A673 (cell line): ENCODE data around the gene SCD. TPM values are rescaled to one million over a fixed set of nuclear protein-coding genes. Genes with fewer than 3 reads are reported as not detected.
A peak's percentile ranks its signal among the peaks of the same experiment; 100 is the strongest.

Experiments used
- BruUV-seq: library from RNA; stranded (reverse); fragments of 400-500 nt; replicated peaks from 2 replicates; lab custom pipeline; 2021; lab: Mats Ljungman, UMichigan
- CTCF ChIA-PET: fragments of 300-600 bp; sonication (Branson Sonifier 250); formaldehyde crosslinking; loops from one replicate; lab custom pipeline; 2022; ENCODE audit warnings: antibody characterized with exemption; lab: Charles Lee
- POLR2A ChIA-PET: fragments of 300-600 bp; sonication (Branson Sonifier 250); formaldehyde crosslinking; loops from one replicate; lab custom pipeline; 2022; ENCODE audit warnings: antibody characterized with exemption; ENCODE audit not compliant: low non-redundant PET; lab: Charles Lee
- DNase-seq: peaks from one replicate; pipeline ENCODE4 v3.0.0-alpha.2; 2015; ENCODE audit warnings: low spot score
- H3K27ac ChIP-seq: fragments of 200-600 bp; sonication (generic); 2 replicates; pipeline ENCODE4 v1.5.1; 2016; ENCODE audit warnings: mixed run types, low read depth, mild to moderate bottlenecking, mixed read lengths, antibody characterized with exemption, low read length; ENCODE audit not compliant: poor library complexity, severe bottlenecking
- H3K27me3 ChIP-seq: fragments of 200-600 bp; sonication (generic); replicated peaks from 2 replicates; pipeline ENCODE4 v1.6.1; 2017; ENCODE audit warnings: mixed run types, low read depth, mild to moderate bottlenecking, mixed read lengths, antibody characterized with exemption, low read length; ENCODE audit not compliant: insufficient read depth, poor library complexity
- H3K36me3 ChIP-seq: fragments of 200-600 bp; sonication (generic); 2 replicates; pipeline ENCODE4 v1.6.1; 2016; ENCODE audit warnings: mixed run types, mild to moderate bottlenecking, mixed read lengths, antibody characterized with exemption, low read length; ENCODE audit not compliant: insufficient read depth, poor library complexity, severe bottlenecking
- H3K4me1 ChIP-seq: fragments of 200-600 bp; sonication (generic); 2 replicates; pipeline ENCODE4 v1.6.1; 2017; ENCODE audit warnings: mixed run types, mild to moderate bottlenecking, mixed read lengths, antibody characterized with exemption, low read length; ENCODE audit not compliant: insufficient read depth, poor library complexity, severe bottlenecking
- H3K4me3 ChIP-seq: fragments of 200-600 bp; sonication (generic); 2 replicates; pipeline ENCODE4 v1.5.1; 2016; ENCODE audit warnings: low read depth, mixed run types, mild to moderate bottlenecking, mixed read lengths, low read length; ENCODE audit not compliant: poor library complexity, severe bottlenecking
- H3K9me3 ChIP-seq: fragments of 200-600 bp; sonication (generic); 2 replicates; pipeline ENCODE4 v1.6.1; 2016; ENCODE audit warnings: mixed run types, low read depth, mild to moderate bottlenecking, mixed read lengths, antibody characterized with exemption, low read length; ENCODE audit not compliant: poor library complexity, severe bottlenecking
- EZH2 ChIP-seq: fragments of 200-600 bp; sonication (generic); IDR thresholded peaks from 2 replicates; pipeline ENCODE4 v1.6.1; 2017; ENCODE audit warnings: borderline replicate concordance, low read depth, mild to moderate bottlenecking, mixed read lengths, antibody characterized with exemption, low read length; ENCODE audit not compliant: poor library complexity, severe bottlenecking
- intact Hi-C: fragments of 100-400 bp; cut with micrococcal nuclease; formaldehyde crosslinking; loops from one replicate; pipeline ENCODE4 v1.10.0; 2022; ENCODE audit not compliant: unreplicated experiment
- total RNA-seq: library from RNA; stranded (reverse); gene quantifications from 2 replicates; pipeline ENCODE4 v1.2.3, GENCODE V29; 2021
- TF ChIP-seq, protein P1 (sequence below): fragments of 300-800, 200-600 bp; sonication (generic); conservative IDR thresholded peaks from 2 replicates; pipeline ENCODE4 v1.5.1; 2017; ENCODE audit warnings: low read depth, mild to moderate bottlenecking, antibody characterized with exemption, low read length, moderate library complexity, mixed read lengths

The SCD gene
- total RNA-seq, 1 experiment from 2014 or later: 519 TPM

DNA sequence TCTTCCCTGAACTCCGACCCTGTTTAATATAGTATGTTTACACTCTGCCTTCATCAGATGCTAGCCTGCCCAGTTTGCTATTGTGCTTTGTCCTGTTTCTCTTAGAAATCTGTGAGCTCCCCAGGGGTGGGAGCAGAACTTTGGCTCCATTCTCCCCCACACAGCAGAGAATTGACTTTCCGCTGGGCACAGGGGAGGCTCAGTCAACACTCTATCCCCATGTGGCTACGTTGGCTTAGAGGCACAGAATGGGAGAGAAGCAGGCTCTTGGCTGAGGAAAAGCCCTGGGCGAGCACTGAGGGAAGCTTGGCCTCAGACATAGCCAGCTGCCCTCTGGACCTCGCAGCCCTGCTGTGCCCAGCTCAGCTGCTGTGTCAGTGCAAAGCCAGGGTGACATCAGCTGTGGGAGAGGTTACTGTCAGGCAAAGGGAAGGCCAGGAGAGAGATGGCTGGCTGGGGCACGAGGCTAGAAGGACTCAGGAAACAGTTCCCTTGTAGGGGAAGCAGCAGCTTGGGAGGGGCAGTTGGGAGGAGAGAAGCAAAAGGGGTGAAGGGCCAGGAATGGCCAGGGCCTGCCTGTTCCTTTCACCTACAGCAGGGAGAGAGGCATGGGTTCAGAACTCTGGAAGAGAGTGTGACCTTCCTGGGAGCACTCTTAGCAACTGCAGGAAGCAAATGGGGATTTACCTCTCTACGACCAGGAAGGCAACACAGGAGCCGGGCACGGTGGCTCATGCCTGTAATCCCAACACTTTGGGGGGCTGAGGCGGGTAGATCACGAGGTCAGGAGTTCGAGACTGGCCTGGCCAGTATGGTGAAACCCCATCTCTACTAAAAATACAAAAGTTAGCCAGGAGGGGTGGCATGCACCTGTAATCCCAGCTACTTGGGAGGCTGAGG lies 5.8 kb upstream of the SCD start:
- BruUV-seq: no TSS peak
- POLR2A ChIA-PET: no interaction called here
- H3K27me3 ChIP-seq: no peaks in the 10 kb centered on the region

DNA sequence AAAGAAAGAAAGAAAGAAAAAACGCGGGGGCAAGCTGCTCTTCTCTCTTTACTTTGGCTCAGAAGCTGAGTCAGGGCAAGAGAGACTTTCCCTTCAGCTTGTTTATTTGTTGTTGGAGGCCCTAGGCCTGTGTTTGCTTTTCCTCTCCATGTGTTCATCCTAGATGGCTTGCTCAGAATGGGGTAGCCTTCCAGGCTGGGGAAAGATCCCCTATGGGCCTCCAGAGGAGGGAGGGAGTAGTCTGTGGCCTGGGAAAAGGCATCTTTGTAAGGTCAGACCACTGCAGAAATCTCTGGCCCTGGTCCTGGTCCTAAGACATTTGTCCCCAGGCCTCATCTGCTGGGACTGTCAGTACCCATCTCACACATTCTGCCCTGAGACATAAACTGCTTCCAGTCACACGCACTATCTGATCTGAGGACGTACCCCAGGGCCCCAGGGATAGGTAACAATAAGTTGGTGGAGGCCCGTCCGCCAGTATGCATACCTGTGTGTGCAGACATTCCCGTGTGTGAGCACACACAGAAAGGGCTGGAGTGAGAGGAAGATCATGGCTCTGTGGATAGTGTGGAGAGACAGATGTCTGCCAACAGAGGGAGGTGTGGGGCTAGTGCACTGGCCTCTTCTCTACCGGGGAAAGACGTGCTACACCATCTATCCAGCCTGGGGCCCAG lies 4.9 kb upstream of the SCD start:
- DNase-seq: peak; percentile 75
- H3K4me1 ChIP-seq: peaks cover 11% of the 10 kb centered on the region
- intact Hi-C loops: loop anchor here (1.0 to 10.0 kb wide), 2 partner anchors 91 to 487 kb away; no protein-coding TSS in a partner anchor
- H3K9me3 ChIP-seq: no peaks in the 10 kb centered on the region
- CTCF ChIA-PET: interaction anchor here (1.0 to 1.2 kb wide), 2 partner anchors 91 to 177 kb away, joined by 3 to 4 read pairs; no protein-coding TSS in a partner anchor
- POLR2A ChIA-PET: interaction anchor here (0.6 kb wide), 1 partner anchor 1709 kb away, joined by 5 read pairs; no protein-coding TSS in a partner anchor
- no peaks in the 10 kb centered on the region for H3K27me3 ChIP-seq
- H3K27ac ChIP-seq: no peak overlapping the region
- BruUV-seq: no TSS peak
- H3K36me3 ChIP-seq: no peaks in the 10 kb centered on the region
- TF ChIP-seq, protein P1, sequence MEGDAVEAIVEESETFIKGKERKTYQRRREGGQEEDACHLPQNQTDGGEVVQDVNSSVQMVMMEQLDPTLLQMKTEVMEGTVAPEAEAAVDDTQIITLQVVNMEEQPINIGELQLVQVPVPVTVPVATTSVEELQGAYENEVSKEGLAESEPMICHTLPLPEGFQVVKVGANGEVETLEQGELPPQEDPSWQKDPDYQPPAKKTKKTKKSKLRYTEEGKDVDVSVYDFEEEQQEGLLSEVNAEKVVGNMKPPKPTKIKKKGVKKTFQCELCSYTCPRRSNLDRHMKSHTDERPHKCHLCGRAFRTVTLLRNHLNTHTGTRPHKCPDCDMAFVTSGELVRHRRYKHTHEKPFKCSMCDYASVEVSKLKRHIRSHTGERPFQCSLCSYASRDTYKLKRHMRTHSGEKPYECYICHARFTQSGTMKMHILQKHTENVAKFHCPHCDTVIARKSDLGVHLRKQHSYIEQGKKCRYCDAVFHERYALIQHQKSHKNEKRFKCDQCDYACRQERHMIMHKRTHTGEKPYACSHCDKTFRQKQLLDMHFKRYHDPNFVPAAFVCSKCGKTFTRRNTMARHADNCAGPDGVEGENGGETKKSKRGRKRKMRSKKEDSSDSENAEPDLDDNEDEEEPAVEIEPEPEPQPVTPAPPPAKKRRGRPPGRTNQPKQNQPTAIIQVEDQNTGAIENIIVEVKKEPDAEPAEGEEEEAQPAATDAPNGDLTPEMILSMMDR: peak; percentile 77
- no peak for TF ChIP-seq EZH2
- H3K4me3 ChIP-seq: no peak overlapping the region

More for the DNA sequence above, 5.8 kb upstream of the SCD start:
- H3K4me1 ChIP-seq: peaks cover 10% of the 10 kb centered on the region
- H3K36me3 ChIP-seq: no peaks in the 10 kb centered on the region
- H3K9me3 ChIP-seq: no peaks in the 10 kb centered on the region
- DNase-seq: no peak
- CTCF ChIA-PET: no interaction called here
- TF ChIP-seq, protein P1: no peak
- no peak for TF ChIP-seq EZH2
- intact Hi-C loops: loop anchor here (10.0 kb wide), 1 partner anchor 486 kb away; no protein-coding TSS in a partner anchor
- H3K27ac ChIP-seq: no peak overlapping the region
- H3K4me3 ChIP-seq: no peak overlapping the region

DNA sequence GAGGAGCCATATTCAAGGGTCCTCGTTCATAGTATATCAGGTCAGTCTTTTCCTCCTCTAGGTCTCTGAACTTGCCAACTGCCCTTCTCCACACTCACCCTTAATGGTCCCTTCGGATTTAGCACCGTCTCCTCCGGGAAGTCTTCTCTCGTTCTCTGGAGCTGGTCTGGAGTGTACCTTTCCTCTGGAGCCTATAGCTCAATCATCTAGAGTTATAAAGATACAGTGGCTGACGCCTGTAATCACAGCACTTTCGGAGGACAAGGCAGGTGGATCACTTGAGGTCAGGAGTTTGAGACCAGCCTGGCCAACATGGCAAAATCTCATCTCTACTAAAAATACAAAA lies 4.4 kb upstream of the SCD start:
- ChIA-PET CTCF (interaction anchor here (0.6 to 1.2 kb wide), 3 partner anchors 90 to 495 kb away, joined by 3 to 4 read pairs (median 3); no protein-coding TSS in a partner anchor), POLR2A (no interaction called here)
- Histone ChIP-seq H3K27ac (no peak overlapping the region), H3K36me3 (no peaks in the 10 kb centered on the region), H3K4me1 (peaks cover 11% of the 10 kb centered on the region), H3K27me3 (no peaks in the 10 kb centered on the region), H3K4me3 (no peak overlapping the region), H3K9me3 (no peaks in the 10 kb centered on the region)
- intact Hi-C loops: loop anchor here (1.0 to 10.0 kb wide), 2 partner anchors 91 to 488 kb away; no protein-coding TSS in a partner anchor
- no peak for DNase-seq
- TF ChIP-seq, protein P1: no peak
- no peak for TF ChIP-seq EZH2
- BruUV-seq: no TSS peak
